HepG2 (cell line): ENCODE measurements around the gene SPCS1. TPM values are rescaled to one million over a fixed set of nuclear protein-coding genes. Genes with fewer than 3 reads are reported as not detected.

ENCODE experiments used
- ATAC-seq: fragments of 200-7000 bp; cut with Tn5 transposase; 3 replicates; pipeline ENCODE4 v1.9.1; 2020; ENCODE audit warnings: mild to moderate bottlenecking, moderate library complexity
- BruUV-seq: library from RNA; stranded (reverse); fragments of 400-500 nt; replicated peaks from 2 replicates; lab custom pipeline; 2021; lab: Mats Ljungman, UMichigan
- CTCF ChIA-PET: fragments of 300-600 bp; formaldehyde crosslinking; extraction: SDS; loops from one replicate; lab custom pipeline; 2021; ENCODE audit warnings: low total read pairs, inconsistent platforms, low intra/inter-chr PET ratio; lab: Yijun Ruan, JAX
- POLR2A ChIA-PET: fragments of 350-600 bp; sonication (Branson Sonifier 250); formaldehyde crosslinking; loops from one replicate; lab custom pipeline; 2020; ENCODE audit warnings: antibody characterized with exemption, inconsistent platforms; lab: Yijun Ruan, JAX
- DNase-seq: peaks from one replicate; pipeline ENCODE4 v3.0.0-alpha.2; 2015; ENCODE audit warnings: low spot score
- FAIRE-seq: peaks from 3 replicates; lab custom pipeline; 2011; peaks lifted over from hg19 to GRCh38; lab: Jason Lieb, UNC
- H2AFZ ChIP-seq: one replicate; pipeline ENCODE4 v1.6.1; 2011; ENCODE audit warnings: low read length, inconsistent platforms
- H3K27ac ChIP-seq: fragments of 300-600 bp; 3 replicates; pipeline ENCODE4 v1.8.0; 2011; ENCODE audit warnings: mixed run types, mild to moderate bottlenecking, mixed read lengths, low read length, inconsistent platforms; ENCODE audit not compliant: insufficient read depth; ENCODE audit errors: extremely low read length
- H3K27me3 ChIP-seq, 2 experiments: fragments of 200-600 bp in 1 of 2; 2 replicates in 1 of 2; 3 replicates in 1 of 2; pipeline versions ENCODE4 v1.6.0 to v1.8.0; 2011; ENCODE audit warnings: low read length in 2 of 2, mild to moderate bottlenecking in 2 of 2, moderate library complexity in 2 of 2, inconsistent platforms in 1 of 2; ENCODE audit not compliant: insufficient read depth in 2 of 2, control insufficient read depth in 1 of 2
- H3K36me3 ChIP-seq, 2 experiments: fragments of 200-600 bp in 1 of 2; replicated peaks in 1 of 2; 2 replicates in 1 of 2; 3 replicates in 1 of 2; pipeline versions ENCODE4 v1.5.1 to v1.8.0; 2011; ENCODE audit warnings: low read length in 2 of 2, inconsistent platforms in 1 of 2; ENCODE audit not compliant: insufficient read depth in 2 of 2, control insufficient read depth in 1 of 2
- H3K4me1 ChIP-seq: 2 replicates; pipeline ENCODE4 v1.5.1; 2012; ENCODE audit warnings: low read length, inconsistent platforms; ENCODE audit not compliant: insufficient read depth
- H3K4me2 ChIP-seq: 2 replicates; pipeline ENCODE4 v1.6.0; 2011; ENCODE audit warnings: low read depth, low read length, inconsistent platforms
- H3K4me3 ChIP-seq, 3 experiments: fragments of 200-600 bp in 1 of 3; sonication (generic), shearing (Covaris generic) in 1 of 3; replicated peaks in 1 of 3; 2 replicates each; pipeline ENCODE4 v1.5.1; 2011 to 2016; ENCODE audit warnings: low read length in 3 of 3, inconsistent platforms in 2 of 3, low read depth in 2 of 3, mild to moderate bottlenecking in 2 of 3, control low read depth in 1 of 3, mixed read lengths in 1 of 3; ENCODE audit not compliant: insufficient read depth in 1 of 3
- H3K79me2 ChIP-seq: one replicate; pipeline ENCODE4 v1.6.1; 2011; ENCODE audit warnings: low read length, inconsistent platforms; ENCODE audit not compliant: insufficient read depth
- H3K9ac ChIP-seq: 2 replicates; pipeline ENCODE4 v1.6.0; 2011; ENCODE audit warnings: mild to moderate bottlenecking, low read depth, low read length, inconsistent platforms; ENCODE audit not compliant: insufficient read depth
- H3K9me3 ChIP-seq: 2 replicates; pipeline ENCODE4 v1.5.1; 2012; ENCODE audit warnings: mild to moderate bottlenecking, low read length
- H4K20me1 ChIP-seq: 2 replicates; pipeline ENCODE4 v1.6.0; 2011; ENCODE audit warnings: inconsistent platforms, mild to moderate bottlenecking, low read length, moderate library complexity; ENCODE audit not compliant: insufficient read depth
- AKNA ChIP-seq: sonication (generic); formaldehyde crosslinking; IDR thresholded peaks from 2 replicates; pipeline ENCODE4 v1.4.0; 2020; ENCODE audit warnings: missing genetic modification reagents, borderline replicate concordance
- ATF7-NPFF ChIP-seq: sonication (generic); formaldehyde crosslinking; IDR thresholded peaks from 2 replicates; pipeline ENCODE4 v1.8.1; 2023; ENCODE audit warnings: mild to moderate bottlenecking, low read depth, missing genetic modification reagents, moderate library complexity
- DNMT1 ChIP-seq: sonication (generic); formaldehyde crosslinking; IDR thresholded peaks from 2 replicates; pipeline ENCODE4 v1.5.1; 2020; ENCODE audit warnings: mild to moderate bottlenecking, missing genetic modification reagents
- EZH2 ChIP-seq: conservative IDR thresholded peaks from 2 replicates; pipeline ENCODE4 v1.6.1; 2012; ENCODE audit warnings: mild to moderate bottlenecking, low read depth, low read length, moderate library complexity
- RXRA ChIP-seq: sonication (generic); formaldehyde crosslinking; IDR thresholded peaks from 2 replicates; pipeline ENCODE4 v1.5.1; 2020; ENCODE audit warnings: missing genetic modification reagents
- SIX4 ChIP-seq: sonication (generic); formaldehyde crosslinking; IDR thresholded peaks from 2 replicates; pipeline ENCODE4 v1.4.0; 2020; ENCODE audit warnings: missing genetic modification reagents
- SOX13 ChIP-seq, 3 experiments: fragments of 450-650 bp in 1 of 3; sonication (generic) in 1 of 3; formaldehyde crosslinking in 1 of 3; IDR thresholded peaks in 2 of 3; conservative IDR thresholded peaks in 1 of 3; 2 replicates each; pipeline versions ENCODE4 v1.5.0 to v1.6.1; 2016 to 2020; ENCODE audit warnings: antibody characterized with exemption in 1 of 3, mild to moderate bottlenecking in 1 of 3, missing compliant biosample characterization in 1 of 3, missing genetic modification reagents in 1 of 3, moderate library complexity in 1 of 3
- XBP1 ChIP-seq: sonication (generic); formaldehyde crosslinking; IDR thresholded peaks from 2 replicates; pipeline ENCODE4 v1.5.0; 2020; ENCODE audit warnings: missing genetic modification reagents
- ZMAT3 ChIP-seq: sonication (generic); formaldehyde crosslinking; conservative IDR thresholded peaks from 2 replicates; pipeline ENCODE4 v1.7.0; 2021; ENCODE audit warnings: missing genetic modification reagents
- ZNF615 ChIP-seq: sonication (generic); formaldehyde crosslinking; IDR thresholded peaks from 2 replicates; pipeline ENCODE4 v1.5.0; 2020; ENCODE audit warnings: mild to moderate bottlenecking, missing genetic modification reagents, borderline replicate concordance
- ZNF780A ChIP-seq: sonication (generic); formaldehyde crosslinking; IDR thresholded peaks from 2 replicates; pipeline ENCODE4 v1.8.0; 2022; ENCODE audit warnings: mild to moderate bottlenecking, missing genetic modification reagents, moderate library complexity
- in situ Hi-C: cut with HindIII; loops from 2 replicates; pipeline ENCODE4 v1.10.0; 2017; ENCODE audit warnings: low pct_unique_long_range_greater_than_20kb; ENCODE audit not compliant: extremely low pct_ligation_motif_present
- intact Hi-C: fragments of 100-400 bp; cut with micrococcal nuclease; formaldehyde crosslinking; loops from one replicate; pipeline ENCODE4 v1.10.0; 2022; ENCODE audit not compliant: unreplicated experiment
- polyA plus RNA-seq, 8 experiments: library from polyadenylated mRNA; depleted of rRNA in 3 of 8; stranded (reverse) in 7 of 8; unstranded in 1 of 8; fragments of >200 nt; fragmentation: Illumina TruSeq in 4 of 8; extraction: Trizol in 4 of 8; gene quantifications; 2 replicates each; pipeline versions ENCODE4 v1.2.1 to v1.2.3, GENCODE V29; 2011 to 2016; ENCODE audit warnings: low read depth in 4 of 8, missing spikeins in 1 of 8, mixed read lengths in 1 of 8; ENCODE audit not compliant: insufficient read depth in 1 of 8
- total RNA-seq, 5 experiments: library from RNA; depleted of rRNA; stranded (reverse); fragments of >200 nt; fragmentation: Illumina TruSeq; extraction: Trizol; gene quantifications; 2 replicates each; pipeline ENCODE4 v1.2.3, GENCODE V29; 2016; ENCODE audit warnings: low read depth in 1 of 5
- TF ChIP-seq, protein P1 (sequence below): sonication (generic); formaldehyde crosslinking; IDR thresholded peaks from 2 replicates; pipeline ENCODE4 v1.5.0; 2020; ENCODE audit warnings: missing genetic modification reagents, mild to moderate bottlenecking, borderline replicate concordance
- TF ChIP-seq, protein P2 (sequence below), 2 experiments: IDR thresholded peaks; 2 replicates each; pipeline ENCODE4 v1.6.1; 2011 to 2012; ENCODE audit warnings: low read length in 2 of 2, borderline replicate concordance in 1 of 2, low read depth in 1 of 2, mild to moderate bottlenecking in 1 of 2, moderate library complexity in 1 of 2

Gene SPCS1
- total and polyA plus RNA-seq, 2 of the 13 experiments (the other 11 are each of a cell fraction or from before 2014, with no cell fraction given) = 84.6 to 120 TPM

DNA sequence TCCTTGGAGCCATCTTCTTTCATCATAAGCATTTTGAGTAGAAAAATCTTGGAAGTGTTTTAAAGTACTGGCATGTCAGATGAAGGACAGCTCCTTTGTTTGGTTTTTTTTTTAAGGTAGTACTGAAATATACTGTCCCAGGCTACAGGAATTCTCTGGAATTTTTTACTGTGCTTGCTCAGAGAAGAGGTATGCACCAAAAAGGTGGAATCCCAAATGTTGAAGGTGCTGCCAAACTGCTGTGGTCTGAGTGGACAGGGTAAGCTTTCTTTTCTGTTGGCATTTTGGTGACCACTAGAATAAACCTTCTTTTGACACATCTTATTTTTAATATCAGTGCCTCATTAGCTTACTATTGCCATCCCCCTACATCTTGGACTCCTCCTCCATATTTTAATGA is 12.8 kb upstream of the SPCS1 start:
- DNase-seq = no peak
- Histone ChIP-seq H3K9me3 (no peaks in the 10 kb centered on the region), H3K4me1 (peaks cover 43% of the 10 kb centered on the region), H2AFZ (no peak overlapping the region), H3K4me3 (no peak overlapping the region), H3K79me2 (peaks cover 21% of the 10 kb centered on the region), H3K27me3 (no peaks in the 10 kb centered on the region), H3K36me3 (peaks cover 34 to 96% of the 10 kb centered on the region in 2 experiments), H3K27ac (no peak overlapping the region), H3K9ac (no peak overlapping the region), H4K20me1 (peaks cover 12% of the 10 kb centered on the region; the same call in 1 of the 2 replicates), H3K4me2 (no peak overlapping the region)
- ChIA-PET POLR2A (interaction anchor here (0.7 to 12.6 kb wide), 3 partner anchors 12 to 128 kb away, joined by 3 to 118 read pairs (median 4); partner anchors contain the start of genes GLT8D1 and SPCS1), CTCF (no interaction called here)
- no peak for ATAC-seq
- TF ChIP-seq ZNF615 (CRISPR knock-in tag) = no peak
- no peak for TF ChIP-seq AKNA (CRISPR knock-in tag)
- no peak for TF ChIP-seq DNMT1 (CRISPR knock-in tag)
- no peak for TF ChIP-seq ATF7-NPFF
- TF ChIP-seq, protein P1, sequence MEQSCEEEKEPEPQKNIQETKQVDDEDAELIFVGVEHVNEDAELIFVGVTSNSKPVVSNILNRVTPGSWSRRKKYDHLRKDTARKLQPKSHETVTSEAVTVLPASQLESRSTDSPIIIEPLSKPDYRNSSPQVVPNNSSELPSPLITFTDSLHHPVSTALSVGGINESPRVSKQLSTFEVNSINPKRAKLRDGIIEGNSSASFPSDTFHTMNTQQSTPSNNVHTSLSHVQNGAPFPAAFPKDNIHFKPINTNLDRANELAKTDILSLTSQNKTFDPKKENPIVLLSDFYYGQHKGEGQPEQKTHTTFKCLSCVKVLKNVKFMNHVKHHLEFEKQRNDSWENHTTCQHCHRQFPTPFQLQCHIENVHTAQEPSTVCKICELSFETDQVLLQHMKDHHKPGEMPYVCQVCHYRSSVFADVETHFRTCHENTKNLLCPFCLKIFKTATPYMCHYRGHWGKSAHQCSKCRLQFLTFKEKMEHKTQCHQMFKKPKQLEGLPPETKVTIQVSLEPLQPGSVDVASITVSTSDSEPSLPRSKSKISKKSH (CRISPR knock-in tag) = no peak
- TF ChIP-seq SOX13 (IDR thresholded peaks at IDR 0.05) = no peak
- TF ChIP-seq SOX13 (CRISPR knock-in tag; conservative IDR thresholded peaks at IDR 0.05 in 1 of 2, IDR thresholded peaks at IDR 0.05 in 1 of 2) = no peak
- no peak for TF ChIP-seq EZH2
- no peak for TF ChIP-seq XBP1 (CRISPR knock-in tag)
- no peak for TF ChIP-seq ZNF780A (CRISPR knock-in tag)
- no peak for TF ChIP-seq RXRA (CRISPR knock-in tag)
- TF ChIP-seq, protein P2, sequence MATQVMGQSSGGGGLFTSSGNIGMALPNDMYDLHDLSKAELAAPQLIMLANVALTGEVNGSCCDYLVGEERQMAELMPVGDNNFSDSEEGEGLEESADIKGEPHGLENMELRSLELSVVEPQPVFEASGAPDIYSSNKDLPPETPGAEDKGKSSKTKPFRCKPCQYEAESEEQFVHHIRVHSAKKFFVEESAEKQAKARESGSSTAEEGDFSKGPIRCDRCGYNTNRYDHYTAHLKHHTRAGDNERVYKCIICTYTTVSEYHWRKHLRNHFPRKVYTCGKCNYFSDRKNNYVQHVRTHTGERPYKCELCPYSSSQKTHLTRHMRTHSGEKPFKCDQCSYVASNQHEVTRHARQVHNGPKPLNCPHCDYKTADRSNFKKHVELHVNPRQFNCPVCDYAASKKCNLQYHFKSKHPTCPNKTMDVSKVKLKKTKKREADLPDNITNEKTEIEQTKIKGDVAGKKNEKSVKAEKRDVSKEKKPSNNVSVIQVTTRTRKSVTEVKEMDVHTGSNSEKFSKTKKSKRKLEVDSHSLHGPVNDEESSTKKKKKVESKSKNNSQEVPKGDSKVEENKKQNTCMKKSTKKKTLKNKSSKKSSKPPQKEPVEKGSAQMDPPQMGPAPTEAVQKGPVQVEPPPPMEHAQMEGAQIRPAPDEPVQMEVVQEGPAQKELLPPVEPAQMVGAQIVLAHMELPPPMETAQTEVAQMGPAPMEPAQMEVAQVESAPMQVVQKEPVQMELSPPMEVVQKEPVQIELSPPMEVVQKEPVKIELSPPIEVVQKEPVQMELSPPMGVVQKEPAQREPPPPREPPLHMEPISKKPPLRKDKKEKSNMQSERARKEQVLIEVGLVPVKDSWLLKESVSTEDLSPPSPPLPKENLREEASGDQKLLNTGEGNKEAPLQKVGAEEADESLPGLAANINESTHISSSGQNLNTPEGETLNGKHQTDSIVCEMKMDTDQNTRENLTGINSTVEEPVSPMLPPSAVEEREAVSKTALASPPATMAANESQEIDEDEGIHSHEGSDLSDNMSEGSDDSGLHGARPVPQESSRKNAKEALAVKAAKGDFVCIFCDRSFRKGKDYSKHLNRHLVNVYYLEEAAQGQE (IDR thresholded peaks at IDR 0.05; ENCODE audit: borderline replicate concordance in 1 of 2, low read depth in 1 of 2, low read length in 2 of 2) = no peak
- no peak for TF ChIP-seq SIX4 (CRISPR knock-in tag)
- no peak for TF ChIP-seq ZMAT3 (CRISPR knock-in tag)
- in situ Hi-C loops = no loop called here
- BruUV-seq = no TSS peak
- FAIRE-seq = no peak
- intact Hi-C loops = no loop called here
